ENCODE data around the gene PDE8B.

The PDE8B gene

DNA sequence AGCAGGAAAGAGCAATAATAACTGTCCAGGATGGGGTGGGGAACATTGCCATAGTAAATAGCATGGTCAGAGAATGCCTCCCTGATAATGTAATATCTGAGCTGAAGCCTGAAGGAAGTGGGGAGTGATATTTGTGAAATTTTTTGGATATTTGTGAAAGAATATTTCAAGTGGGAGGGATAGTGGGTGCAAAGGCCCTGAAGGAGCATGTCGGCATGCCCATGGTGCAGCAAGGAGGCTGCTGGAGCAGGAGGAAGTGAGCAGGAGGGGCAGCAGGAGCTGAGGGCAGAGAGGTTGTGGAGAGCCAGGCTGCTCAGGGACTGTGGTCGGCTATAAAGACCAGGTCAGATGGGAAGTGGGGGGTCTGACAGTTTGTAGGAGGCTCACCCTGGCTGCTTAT lies 21.1 kb upstream of the PDE8B start:
- no peak for DNase-seq

GRCh38 chr5:77192441-77193050 lies 17.9 kb upstream of the PDE8B start:
- DNase-seq = no peak

DNA sequence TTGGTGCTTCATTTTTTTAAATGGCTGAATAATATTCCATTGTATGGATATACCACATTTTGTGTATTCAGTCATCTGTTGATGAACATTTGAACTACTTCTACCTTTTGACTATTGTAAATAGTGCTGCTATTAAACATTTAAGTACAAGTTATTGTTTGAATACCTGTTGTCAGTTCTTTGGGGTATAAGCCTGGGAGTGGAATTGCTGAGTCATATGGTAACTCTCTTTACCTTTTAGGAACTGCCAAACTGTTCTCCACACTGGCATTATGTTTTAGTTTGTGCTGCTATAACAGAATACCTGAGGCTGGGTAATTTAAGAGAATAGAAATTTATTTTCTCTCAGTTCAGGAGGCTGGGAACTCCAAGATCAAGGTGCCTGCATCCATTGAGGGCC lies 15.7 kb upstream of the PDE8B start:
- DNase-seq = no peak

- DNase-seq = no peak
These were observed 12.5 kb upstream of the PDE8B start for GRCh38 chr5:77197840-77198554.

GRCh38 chr5:77200663-77201062 lies 9.8 kb upstream of the PDE8B start:
- no peak for DNase-seq

DNA sequence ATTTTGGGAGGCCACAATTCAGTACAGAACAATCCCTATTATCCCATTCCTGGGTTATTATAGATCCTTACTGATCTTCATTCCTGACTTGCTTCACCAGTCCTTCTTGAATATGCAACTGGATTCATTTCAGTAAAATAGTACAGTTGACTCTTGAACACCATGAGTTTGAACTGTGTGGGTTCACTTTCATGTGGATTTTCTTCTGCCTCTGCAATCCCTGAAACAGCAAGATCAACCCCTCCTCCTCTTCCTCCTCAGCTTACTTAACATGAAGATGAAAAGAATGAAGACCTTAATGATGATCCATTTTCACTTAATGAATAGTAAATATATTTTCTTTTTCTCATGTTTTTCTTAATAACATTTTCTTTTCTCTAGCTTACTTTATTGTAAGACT lies 8.3 kb upstream of the PDE8B start:
- no peak for DNase-seq

- no peak for DNase-seq
These were observed 5.5 kb upstream of the PDE8B start for GRCh38 chr5:77204967-77205366.

DNA sequence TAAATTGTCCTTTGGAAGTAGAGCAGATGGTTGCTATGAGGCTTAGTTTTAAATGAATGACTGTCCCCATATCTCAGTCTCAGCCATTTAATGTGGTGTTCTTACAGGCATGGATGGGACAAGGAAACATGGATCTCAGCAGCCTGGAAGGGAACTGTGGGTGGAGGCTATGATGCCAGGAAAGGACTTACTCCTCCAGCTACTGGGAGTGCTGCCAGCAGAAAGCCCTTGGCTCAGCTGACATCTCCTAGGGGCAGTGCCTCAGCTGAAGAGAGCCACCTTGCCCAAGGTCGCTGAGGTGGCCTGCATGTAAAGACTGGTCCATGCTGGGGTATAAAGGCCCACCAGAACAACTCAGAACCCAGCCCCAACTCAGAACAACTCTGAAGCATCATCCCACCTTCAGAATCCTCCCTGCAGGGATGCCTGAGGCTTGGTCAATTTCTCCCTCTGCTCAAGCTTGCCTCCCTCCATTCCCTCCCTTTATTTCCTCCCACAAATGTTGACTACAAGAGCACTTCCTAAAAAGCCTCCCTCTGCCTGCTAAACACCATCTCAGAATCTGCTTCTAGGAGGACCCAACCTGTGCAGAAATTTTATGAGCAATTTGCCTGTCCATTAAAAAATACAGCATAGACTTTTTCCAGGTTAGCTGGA lies 1.8 kb upstream of the PDE8B start:
- no peak for DNase-seq

DNA sequence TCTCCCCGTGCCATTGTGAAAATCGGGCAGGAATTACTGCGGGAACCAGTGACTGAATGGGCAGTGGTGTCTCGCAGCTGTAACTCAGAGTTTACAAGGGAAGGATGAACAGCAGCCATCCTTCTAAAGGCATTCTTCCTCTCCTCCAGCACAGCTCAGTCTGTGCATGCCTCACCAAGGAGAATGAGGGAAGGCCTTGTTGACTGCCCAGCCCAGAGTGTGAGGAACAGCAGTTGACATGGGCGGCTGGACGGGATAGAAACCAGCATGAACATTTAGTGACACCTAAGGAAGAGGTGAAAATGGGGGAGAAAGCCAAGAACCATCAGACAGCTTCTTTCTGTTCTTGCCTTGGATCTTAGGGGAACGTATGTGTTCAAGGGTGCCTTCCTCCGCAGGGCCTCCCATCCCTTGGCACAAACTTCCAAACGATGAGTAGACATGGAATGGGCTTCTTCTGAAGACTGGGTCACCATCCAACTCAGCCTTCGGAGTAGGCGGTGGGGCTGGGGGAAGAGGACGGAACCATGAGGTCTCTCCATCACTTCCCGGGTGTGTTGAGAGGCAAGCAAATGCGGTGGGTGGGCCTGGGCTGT lies 887 bp upstream of the PDE8B start:
- DNase-seq = no peak

- no peak for DNase-seq
These were observed 647 bp downstream of the PDE8B start for GRCh38 chr5:77210964-77211690.

DNA sequence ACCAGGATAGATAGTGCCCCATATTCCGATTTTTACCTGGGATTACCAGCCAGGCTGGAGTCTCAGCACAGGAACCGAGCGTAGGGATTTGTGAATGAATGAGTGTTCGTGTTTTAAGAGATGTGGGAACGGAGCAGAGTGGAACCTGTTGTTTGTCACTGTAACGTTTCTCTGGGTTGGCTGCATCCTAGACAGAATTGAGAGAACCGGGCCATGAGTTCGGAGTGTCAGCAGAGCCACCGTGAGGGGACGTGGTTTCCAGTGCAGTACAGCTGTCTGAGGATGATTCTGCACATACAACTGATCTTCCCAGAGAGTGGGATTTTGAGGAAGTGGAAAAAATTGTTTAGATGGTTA lies 1.2 kb downstream of the PDE8B start:
- DNase-seq = no peak

DNA sequence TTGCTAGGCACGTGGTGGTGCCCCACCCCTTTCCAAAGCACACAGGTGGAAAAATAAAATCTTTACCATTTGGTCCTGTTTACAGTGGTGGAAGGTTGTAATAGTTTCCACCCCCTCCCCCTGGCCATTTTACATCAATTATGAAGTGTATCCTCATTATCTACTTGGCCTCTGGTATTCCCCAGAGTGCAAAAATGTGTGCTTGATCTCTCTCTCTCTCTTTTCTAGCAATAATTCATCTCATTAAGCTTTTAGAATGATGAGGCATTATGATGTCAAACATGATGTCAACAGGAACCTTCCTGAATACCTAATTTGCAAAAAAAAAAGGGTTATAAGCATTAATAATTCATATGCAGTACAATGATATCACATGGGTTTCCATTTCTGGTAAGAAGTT lies 3.1 kb downstream of the PDE8B start:
- DNase-seq = no peak

DNA sequence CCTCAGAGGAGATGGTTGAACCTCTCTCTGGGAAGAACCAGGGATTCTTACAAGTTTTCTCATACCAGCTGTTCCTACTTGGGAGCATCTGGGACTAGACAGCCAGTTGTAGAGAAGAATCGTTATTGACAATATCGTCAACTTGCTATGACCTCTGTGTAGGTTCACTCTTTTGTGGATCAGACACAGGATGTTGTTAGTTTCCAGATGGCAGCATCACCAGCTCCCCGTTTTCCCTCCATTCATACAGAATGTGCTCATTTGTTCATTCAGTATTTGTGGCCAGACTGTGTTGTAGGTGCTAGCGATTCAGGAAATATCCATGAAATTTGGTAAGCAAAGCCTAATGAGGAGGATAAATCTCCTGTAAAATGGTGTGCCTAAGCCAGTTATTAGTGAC lies 3.7 kb downstream of the PDE8B start:
- no peak for DNase-seq

- DNase-seq = no peak
These were observed 7.8 kb downstream of the PDE8B start for GRCh38 chr5:77218263-77218662.

DNA sequence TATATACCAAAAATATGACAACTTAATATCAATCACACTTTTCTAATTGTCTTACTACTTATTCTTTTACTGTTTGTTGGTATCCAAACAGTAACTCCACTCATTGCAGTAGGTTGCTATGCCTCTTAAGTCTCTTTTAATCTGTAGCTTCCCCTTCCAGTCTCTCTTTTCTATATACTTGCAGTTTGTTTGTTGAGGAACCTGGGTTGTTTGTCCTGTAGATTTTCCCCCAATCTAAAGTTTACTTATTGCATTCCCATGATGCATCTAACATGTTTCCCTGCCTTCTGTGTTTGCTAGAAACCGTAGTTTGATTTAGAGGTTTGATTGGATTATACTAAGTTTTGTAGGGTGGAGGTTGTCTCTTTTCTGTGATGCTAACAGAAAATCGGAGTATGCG lies 10.6 kb downstream of the PDE8B start:
- DNase-seq = no peak

DNA sequence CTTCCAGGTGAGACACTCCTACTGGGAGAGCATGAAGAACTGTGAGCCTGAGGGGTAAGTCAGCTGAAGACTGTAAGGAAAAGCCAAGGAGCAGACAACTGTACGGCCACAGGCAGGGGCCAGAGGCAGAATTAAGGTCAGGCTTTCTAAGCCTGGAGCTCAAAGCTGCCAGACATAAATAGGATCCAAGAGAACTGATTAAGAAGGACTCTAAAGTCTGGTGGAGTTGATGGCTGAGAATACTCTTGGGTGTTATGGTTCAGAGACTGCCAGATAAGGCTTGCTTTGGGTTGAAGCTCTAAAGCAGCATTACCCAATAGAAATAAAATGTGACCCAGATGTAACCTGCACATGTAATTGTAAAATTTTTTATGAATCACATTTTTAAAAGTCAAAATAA lies 12.2 kb downstream of the PDE8B start:
- no peak for DNase-seq

DNA sequence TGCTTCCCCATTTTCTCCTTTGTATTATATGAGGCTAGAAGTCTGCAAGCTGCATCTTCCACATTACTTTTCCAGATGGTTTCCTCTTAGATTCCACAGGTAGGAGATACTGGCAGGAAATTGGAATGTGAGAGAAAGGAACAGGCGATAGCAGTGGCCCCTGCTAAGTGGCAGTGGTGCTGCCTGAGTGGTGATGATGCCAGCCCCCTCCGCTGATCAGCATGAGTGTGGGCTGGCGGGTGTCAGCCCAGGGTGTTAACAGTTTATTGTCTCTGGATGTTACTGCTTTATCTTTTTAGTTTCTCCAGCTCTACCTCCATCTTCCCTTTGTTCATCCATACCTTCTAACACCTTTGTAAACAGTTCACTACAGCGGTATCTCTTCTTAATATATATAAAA lies 13.2 kb downstream of the PDE8B start:
- no peak for DNase-seq

DNA sequence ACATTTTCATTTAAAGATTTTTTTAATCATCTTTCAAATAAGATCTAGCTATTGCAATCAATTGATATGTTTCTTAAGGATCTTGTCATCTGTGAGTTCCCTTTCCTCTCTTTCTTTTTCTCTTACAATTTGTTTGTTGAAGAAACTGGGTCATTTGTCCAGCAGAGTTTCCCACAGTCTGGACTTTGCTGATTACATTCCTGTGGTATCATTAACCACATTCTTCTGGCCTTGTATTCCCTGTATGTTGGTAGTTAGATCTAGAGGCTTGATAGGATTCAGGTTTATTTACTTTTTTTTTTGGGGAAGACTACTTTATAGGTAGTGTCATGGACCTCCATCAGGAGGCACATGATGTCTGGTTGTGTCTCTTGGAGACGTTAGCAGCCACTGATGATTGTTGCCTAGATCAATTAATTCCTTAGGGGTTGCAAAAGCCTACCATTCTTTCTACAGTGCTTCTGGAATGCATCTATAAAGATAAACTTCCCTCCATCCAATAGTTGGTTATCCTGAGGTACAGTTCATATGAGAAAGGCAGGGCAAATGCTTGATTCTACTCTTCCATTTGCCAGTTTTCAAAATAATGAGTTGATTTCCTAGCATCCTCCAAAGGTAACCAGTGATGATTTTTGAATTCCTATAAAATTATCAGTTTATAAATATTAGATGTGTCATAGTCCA lies 14.3 kb downstream of the PDE8B start:
- peak; percentile 18 for DNase-seq

DNA sequence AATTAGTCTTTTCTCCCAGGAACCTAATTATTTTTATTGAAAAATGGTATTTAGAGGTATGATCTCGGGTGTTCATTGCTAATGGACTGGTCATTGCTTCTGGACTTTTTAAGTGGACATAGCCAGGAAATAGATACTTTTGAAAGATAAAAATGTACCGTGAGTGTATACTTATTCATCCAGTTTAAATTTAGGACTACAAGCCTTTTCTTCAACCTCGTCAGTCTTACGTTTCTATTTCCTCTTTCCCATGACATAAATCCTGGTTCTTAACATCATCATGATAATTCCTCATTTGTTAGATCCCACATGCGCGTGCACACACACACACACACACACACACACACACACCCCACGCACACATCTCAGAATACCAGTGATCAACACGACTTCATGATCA lies 15.1 kb downstream of the PDE8B start:
- no peak for DNase-seq

DNA sequence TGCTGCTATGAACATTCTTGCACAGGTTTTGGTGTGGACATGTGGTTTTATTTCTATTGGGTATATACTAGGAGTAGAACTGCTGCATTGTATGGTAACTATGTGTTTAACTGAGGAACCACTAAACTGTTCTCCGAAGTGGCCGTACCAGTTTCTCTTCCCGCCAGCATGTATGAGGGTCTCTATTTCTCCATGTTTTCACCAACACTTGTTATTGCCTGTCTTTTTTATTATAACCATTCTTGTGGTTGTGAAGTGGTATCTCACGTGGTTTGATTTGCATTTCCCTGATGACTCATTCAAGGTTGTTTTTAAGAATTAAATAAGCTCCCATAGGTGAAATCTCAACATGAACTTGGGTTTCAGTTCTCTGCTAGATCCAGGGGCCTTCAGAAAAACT lies 19.4 kb downstream of the PDE8B start:
- no peak for DNase-seq

- no peak for DNase-seq
These were observed 20.4 kb downstream of the PDE8B start for GRCh38 chr5:77230727-77231470.

- DNase-seq = no peak
These were observed 21.1 kb downstream of the PDE8B start for GRCh38 chr5:77231471-77232138.
